ENCODE measurements around the gene ZNF554.

Gene ZNF554

GRCh38 chr19:2798158-2798685 lies 21.4 kb upstream of the ZNF554 start:
- Histone ChIP-seq H3K4me3 (no peak overlapping the region), H3K27ac (no peak overlapping the region)
- no peak for TF ChIP-seq CTCF (IDR thresholded peaks at IDR 0.05)

DNA sequence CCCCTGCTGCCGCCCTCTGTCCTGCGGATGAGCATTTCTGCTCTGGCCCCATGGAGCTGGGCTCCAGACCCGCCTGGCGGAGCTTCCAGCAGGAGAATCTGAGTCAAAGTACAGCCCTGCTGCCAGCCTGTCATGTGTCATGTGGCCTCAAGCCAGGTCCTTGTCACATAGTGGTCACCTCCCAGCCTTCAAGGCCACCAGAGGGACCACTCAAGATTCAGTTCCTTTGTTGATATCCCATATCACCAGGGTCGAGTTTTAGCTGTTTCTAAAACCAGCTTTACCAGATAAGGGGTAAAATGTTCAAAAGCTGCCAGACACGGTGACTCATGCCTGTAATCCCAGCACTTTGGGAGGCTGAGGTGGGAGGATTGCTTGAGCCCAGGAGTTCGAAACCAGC lies 20.9 kb upstream of the ZNF554 start:
- TF ChIP-seq CTCF (IDR thresholded peaks at IDR 0.05) = no peak
- intact Hi-C loops (cut with DNase I; ENCODE audit: low total_unique reads) = no loop called here
- Histone ChIP-seq H3K27me3 (no peaks in the 10 kb centered on the region), H3K4me3 (no peak overlapping the region), H3K9me3 (no peaks in the 10 kb centered on the region), H3K36me3 (peaks cover 4 to 96% (median 53%) of the 10 kb centered on the region in 3 donors), H3K4me1 (no peaks in the 10 kb centered on the region), H3K27ac (no peak overlapping the region)
- no peak for DNase-seq

More at GRCh38 chr19:2798158-2798685, 21.4 kb upstream of the ZNF554 start:
- no peaks in the 10 kb centered on the region for H3K27me3 ChIP-seq
- H3K36me3 ChIP-seq = peaks cover 4 to 96% (median 48%) of the 10 kb centered on the region in 3 donors
- H3K4me1 ChIP-seq = no peaks in the 10 kb centered on the region
- no peak for DNase-seq
- no peaks in the 10 kb centered on the region for H3K9me3 ChIP-seq
- intact Hi-C loops (cut with DNase I; ENCODE audit: low total_unique reads) = no loop called here

DNA sequence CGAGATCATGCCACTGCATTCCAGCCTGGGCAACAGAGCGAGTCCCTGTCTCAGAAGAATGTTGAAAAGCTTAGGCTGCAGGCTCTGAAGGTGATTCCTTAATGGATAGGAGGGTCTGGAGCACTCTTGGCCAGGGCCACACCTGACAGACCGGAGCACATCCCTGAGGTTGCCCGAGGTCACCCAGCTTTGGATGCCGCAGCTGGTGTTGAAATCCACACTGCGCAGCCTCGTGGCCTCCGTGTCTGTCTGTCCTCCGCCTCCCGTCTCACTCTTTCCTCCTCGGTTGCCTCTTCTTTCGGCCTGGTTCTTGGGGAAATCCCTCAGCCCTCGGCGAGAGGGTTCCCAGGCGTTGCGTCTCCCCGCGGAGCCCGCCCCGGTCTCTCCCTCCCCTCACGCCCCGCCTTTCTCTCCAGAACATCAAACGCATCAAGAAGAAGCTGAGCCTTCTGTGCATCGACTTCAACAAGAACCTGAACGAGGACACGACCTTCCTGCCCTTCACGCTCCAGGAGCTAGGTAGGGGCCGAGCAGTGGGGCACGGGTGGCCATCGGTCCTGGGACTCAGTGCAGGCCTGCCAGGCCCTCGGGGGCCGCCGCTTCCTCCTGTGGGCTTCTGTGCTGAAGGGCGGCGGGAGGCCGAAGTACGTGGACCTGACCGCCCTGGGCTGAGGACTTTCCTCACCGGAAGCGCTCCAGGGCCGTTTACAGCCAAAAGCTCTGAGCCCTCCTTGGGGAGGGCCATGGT lies 20.2 kb upstream of the ZNF554 start:
- intact Hi-C loops (cut with DNase I; ENCODE audit: low total_unique reads) = no loop called here
- no peak for DNase-seq
- Histone ChIP-seq H3K4me1 (no peaks in the 10 kb centered on the region), H3K9me3 (no peaks in the 10 kb centered on the region), H3K36me3 (peaks cover 4 to 96% (median 51%) of the 10 kb centered on the region in 3 donors), H3K27ac (no peak overlapping the region), H3K27me3 (no peaks in the 10 kb centered on the region), H3K4me3 (no peak overlapping the region)
- TF ChIP-seq CTCF (IDR thresholded peaks at IDR 0.05) = no peak

- Histone ChIP-seq H3K4me1 (no peaks in the 10 kb centered on the region), H3K27me3 (no peaks in the 10 kb centered on the region), H3K9me3 (no peaks in the 10 kb centered on the region), H3K4me3 (no peak overlapping the region), H3K27ac (no peak overlapping the region), H3K36me3 (peaks cover 4 to 96% (median 49%) of the 10 kb centered on the region in 3 donors)
- no peak for DNase-seq
- intact Hi-C loops (cut with DNase I; ENCODE audit: low total_unique reads) = no loop called here
- no peak for TF ChIP-seq CTCF (IDR thresholded peaks at IDR 0.05)
Observed at GRCh38 chr19:2800506-2800905, 19.2 kb upstream of the ZNF554 start.

GRCh38 chr19:2802826-2803225 lies 16.8 kb upstream of the ZNF554 start:
- Histone ChIP-seq H3K4me3 (no peak overlapping the region), H3K4me1 (no peaks in the 10 kb centered on the region), H3K27me3 (no peaks in the 10 kb centered on the region), H3K36me3 (peaks cover 9 to 96% (median 54%) of the 10 kb centered on the region in 3 donors), H3K27ac (no peak overlapping the region), H3K9me3 (no peaks in the 10 kb centered on the region)
- intact Hi-C loops (cut with DNase I; ENCODE audit: low total_unique reads) = no loop called here
- no peak for DNase-seq
- TF ChIP-seq CTCF (IDR thresholded peaks at IDR 0.05) = no peak
